Stimulated activated CD4-positive, alpha-beta T cell treated with anti-CD3 and anti-CD28 coated beads, TNF-alpha, amount 100 ng/mL, for 4 hours (primary cell): ENCODE results near the gene APOM.

Source experiments
- DNase-seq, 3 experiments: peaks; one replicate each; pipeline ENCODE4 v3.0.0-alpha.2; 2020; ENCODE audit warnings: low read depth in 3 of 3

APOM gene

GRCh38 chr6:31680226-31681134 lies 24.8 kb downstream of the APOM start, which contains the start of gene LY6G5C:
Gene LY6G5C, minus strand, starts transcription at chr6:31681067. Its CDS starts 694 bp downstream, at chr6:31680373.
- peak in 1 of 3 experiments; percentile 44 for DNase-seq

- DNase-seq, result no peak
Observed at GRCh38 chr6:31681135-31681671, 25.5 kb downstream of the APOM start.

GRCh38 chr6:31683591-31683990 lies 27.9 kb downstream of the APOM start:
- no peak for DNase-seq

- no peak for DNase-seq
Observed at GRCh38 chr6:31686483-31686882, 30.8 kb downstream of the APOM start.

- DNase-seq, result no peak
Observed at GRCh38 chr6:31687321-31687720, 31.6 kb downstream of the APOM start.

GRCh38 chr6:31687860-31688693 lies 32.4 kb downstream of the APOM start:
- no peak for DNase-seq

- DNase-seq, result no peak
Observed at GRCh38 chr6:31689249-31690110, 33.8 kb downstream of the APOM start.

- no peak for DNase-seq
Observed at GRCh38 chr6:31690231-31691077, 34.8 kb downstream of the APOM start.

- no peak for DNase-seq
Observed at GRCh38 chr6:31691078-31691463, 35.4 kb downstream of the APOM start.

- no peak for DNase-seq
Observed at GRCh38 chr6:31691564-31692108, 35.9 kb downstream of the APOM start.

- DNase-seq, result no peak
Observed at GRCh38 chr6:31692353-31692752, 36.7 kb downstream of the APOM start.

GRCh38 chr6:31692886-31693285 lies 37.2 kb downstream of the APOM start:
- DNase-seq, result no peak

GRCh38 chr6:31693535-31693934 lies 37.8 kb downstream of the APOM start:
- DNase-seq, result no peak

- DNase-seq, result no peak
Observed at GRCh38 chr6:31697555-31697954, 41.9 kb downstream of the APOM start.

- no peak for DNase-seq
Observed at GRCh38 chr6:31700740-31701401, 45.2 kb downstream of the APOM start.

GRCh38 chr6:31701666-31702404 lies 46.1 kb downstream of the APOM start:
- no peak for DNase-seq

- DNase-seq, result no peak
Observed at GRCh38 chr6:31702405-31702818, 46.7 kb downstream of the APOM start.

GRCh38 chr6:31702819-31703716 lies 47.4 kb downstream of the APOM start, which contains the start of gene ABHD16A:
Gene ABHD16A, minus strand, starts transcription at chr6:31703324. Its CDS starts 43 bp downstream, at chr6:31703281.
- DNase-seq, result peak; percentile 89 to 94 (median 92)
